HepG2 (cell line): ENCODE data around the gene KCNB1. TPM values are rescaled to one million over a fixed set of nuclear protein-coding genes. Genes with fewer than 3 reads are reported as not detected.

Experiments
- AFF4 ChIP-seq: sonication (generic); formaldehyde crosslinking; IDR thresholded peaks from 2 replicates; pipeline ENCODE4 v1.4.0; 2020; ENCODE audit warnings: missing genetic modification reagents
- CREB3 ChIP-seq: sonication (generic); formaldehyde crosslinking; IDR thresholded peaks from 2 replicates; pipeline ENCODE4 v1.5.0; 2020; ENCODE audit warnings: missing genetic modification reagents
- GFI1 ChIP-seq: sonication (generic); formaldehyde crosslinking; IDR thresholded peaks from 2 replicates; pipeline ENCODE4 v1.5.0; 2020; ENCODE audit warnings: missing genetic modification reagents, mild to moderate bottlenecking, borderline replicate concordance
- ISL2 ChIP-seq: sonication (generic); formaldehyde crosslinking; IDR thresholded peaks from 2 replicates; pipeline ENCODE4 v1.5.0; 2020; ENCODE audit warnings: missing genetic modification reagents
- ZBED4 ChIP-seq: sonication (generic); formaldehyde crosslinking; IDR thresholded peaks from 2 replicates; pipeline ENCODE4 v1.4.0; 2020; ENCODE audit warnings: missing genetic modification reagents, borderline replicate concordance
- ZNF337 ChIP-seq: sonication (generic); formaldehyde crosslinking; IDR thresholded peaks from 2 replicates; pipeline ENCODE4 v1.5.1; 2020; ENCODE audit warnings: missing genetic modification reagents, low read depth, mild to moderate bottlenecking, borderline replicate concordance
- ZNF572 ChIP-seq: sonication (generic); formaldehyde crosslinking; IDR thresholded peaks from 2 replicates; pipeline ENCODE4 v1.5.1; 2020; ENCODE audit warnings: mild to moderate bottlenecking, missing genetic modification reagents
- ZNF737 ChIP-seq: sonication (generic); formaldehyde crosslinking; IDR thresholded peaks from 2 replicates; pipeline ENCODE4 v1.5.0; 2020; ENCODE audit warnings: missing genetic modification reagents, mild to moderate bottlenecking, borderline replicate concordance
- ZNF749 ChIP-seq: sonication (generic); formaldehyde crosslinking; IDR thresholded peaks from 2 replicates; pipeline ENCODE4 v1.8.0; 2022; ENCODE audit warnings: mild to moderate bottlenecking, missing genetic modification reagents, moderate library complexity, borderline replicate concordance
- polyA plus RNA-seq, 8 experiments: library from polyadenylated mRNA; depleted of rRNA in 3 of 8; stranded (reverse) in 7 of 8; unstranded in 1 of 8; fragments of >200 nt; fragmentation: Illumina TruSeq in 4 of 8; extraction: Trizol in 4 of 8; gene quantifications; 2 replicates each; pipeline versions ENCODE4 v1.2.1 to v1.2.3, GENCODE V29; 2011 to 2016; ENCODE audit warnings: low read depth in 4 of 8, missing spikeins in 1 of 8, mixed read lengths in 1 of 8; ENCODE audit not compliant: insufficient read depth in 1 of 8
- total RNA-seq, 5 experiments: library from RNA; depleted of rRNA; stranded (reverse); fragments of >200 nt; fragmentation: Illumina TruSeq; extraction: Trizol; gene quantifications; 2 replicates each; pipeline ENCODE4 v1.2.3, GENCODE V29; 2016; ENCODE audit warnings: low read depth in 1 of 5

KCNB1 gene
- total and polyA plus RNA-seq, 2 of the 13 experiments (the other 11 are each of a cell fraction or from before 2014, with no cell fraction given), result 0.02 TPM; not detected in 1

GRCh38 chr20:49484180-49485140 is 2.0 kb upstream of the KCNB1 start (continued):
- peak; percentile 79; the same call in 1 of the 2 replicates for TF ChIP-seq ZBED4 (CRISPR knock-in tag)
- TF ChIP-seq AFF4 (CRISPR knock-in tag), result no peak
- TF ChIP-seq ZNF572, result peak; percentile 77; the same call in 1 of the 2 replicates
- TF ChIP-seq ISL2 (CRISPR knock-in tag), result no peak; the same call in 1 of the 2 replicates
- no peak for TF ChIP-seq CREB3
- no peak for TF ChIP-seq ZNF749
- no peak for TF ChIP-seq ZNF737 (CRISPR knock-in tag)
- TF ChIP-seq GFI1 (CRISPR knock-in tag), result no peak
- TF ChIP-seq ZNF337, result no peak
